Kidney epithelial cell (primary cell): ENCODE measurements around the gene ST14. TPM values are rescaled to one million over a fixed set of nuclear protein-coding genes. Genes with fewer than 3 reads are reported as not detected.

Experiments
- DNase-seq: peaks from one replicate; pipeline ENCODE4 v3.0.0-alpha.2; 2010; ENCODE audit warnings: low read depth
- H3K27me3 ChIP-seq: 2 replicates; pipeline ENCODE4 v1.6.0; 2011; ENCODE audit warnings: low read length; ENCODE audit not compliant: control insufficient read depth, insufficient read depth
- H3K36me3 ChIP-seq: 2 replicates; pipeline ENCODE4 v1.5.1; 2011; ENCODE audit warnings: low read length; ENCODE audit not compliant: control insufficient read depth, insufficient read depth
- H3K4me3 ChIP-seq: 2 replicates; pipeline ENCODE4 v1.5.1; 2011; ENCODE audit warnings: low read depth, mild to moderate bottlenecking, control low read depth, low read length
- total RNA-seq: library from RNA; depleted of rRNA; stranded (reverse); fragments of >200 nt; gene quantifications from 2 replicates; pipeline ENCODE4 v1.2.3, GENCODE V29; 2015
- TF ChIP-seq, protein P1 (sequence below): IDR thresholded peaks from 2 replicates; pipeline ENCODE4 v1.5.1; 2011; ENCODE audit warnings: mild to moderate bottlenecking, moderate library complexity, low read length, control low read depth, inconsistent platforms; ENCODE audit not compliant: insufficient read depth, poor library complexity, severe bottlenecking

ST14 gene
- total RNA-seq, 1 donor from 2014 or later = 93.0 TPM

DNA sequence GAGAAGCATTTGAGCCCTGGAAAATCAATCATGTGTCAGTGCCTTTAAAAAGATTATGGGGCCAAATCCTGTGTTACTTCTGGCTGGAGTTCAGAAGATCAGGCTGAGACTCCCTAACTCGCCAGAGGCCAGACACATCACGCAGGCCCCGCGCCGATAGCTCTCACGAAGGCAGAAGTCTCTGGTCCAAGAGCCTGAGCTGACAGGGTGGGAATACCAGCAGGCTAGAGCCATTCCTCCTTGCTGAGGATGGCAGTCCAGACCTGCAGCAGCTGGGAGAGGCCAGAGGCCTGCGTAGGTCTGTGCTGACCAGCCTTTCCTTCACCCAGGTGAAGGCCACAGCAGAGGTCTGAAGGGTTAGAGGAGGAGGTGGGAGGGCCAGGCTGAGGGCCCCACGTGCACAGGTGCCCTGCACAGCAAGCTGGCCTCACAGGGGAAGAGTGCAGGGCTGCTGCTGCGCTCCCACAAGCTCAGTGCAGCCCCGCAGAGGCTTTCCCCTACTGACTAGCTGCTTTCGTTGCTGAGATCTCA, 52.9 kb downstream of the ST14 start:
- Histone ChIP-seq H3K36me3 (no peaks in the 10 kb centered on the region), H3K4me3 (no peak overlapping the region), H3K27me3 (peaks cover 64% of the 10 kb centered on the region)
- TF ChIP-seq, protein P1, sequence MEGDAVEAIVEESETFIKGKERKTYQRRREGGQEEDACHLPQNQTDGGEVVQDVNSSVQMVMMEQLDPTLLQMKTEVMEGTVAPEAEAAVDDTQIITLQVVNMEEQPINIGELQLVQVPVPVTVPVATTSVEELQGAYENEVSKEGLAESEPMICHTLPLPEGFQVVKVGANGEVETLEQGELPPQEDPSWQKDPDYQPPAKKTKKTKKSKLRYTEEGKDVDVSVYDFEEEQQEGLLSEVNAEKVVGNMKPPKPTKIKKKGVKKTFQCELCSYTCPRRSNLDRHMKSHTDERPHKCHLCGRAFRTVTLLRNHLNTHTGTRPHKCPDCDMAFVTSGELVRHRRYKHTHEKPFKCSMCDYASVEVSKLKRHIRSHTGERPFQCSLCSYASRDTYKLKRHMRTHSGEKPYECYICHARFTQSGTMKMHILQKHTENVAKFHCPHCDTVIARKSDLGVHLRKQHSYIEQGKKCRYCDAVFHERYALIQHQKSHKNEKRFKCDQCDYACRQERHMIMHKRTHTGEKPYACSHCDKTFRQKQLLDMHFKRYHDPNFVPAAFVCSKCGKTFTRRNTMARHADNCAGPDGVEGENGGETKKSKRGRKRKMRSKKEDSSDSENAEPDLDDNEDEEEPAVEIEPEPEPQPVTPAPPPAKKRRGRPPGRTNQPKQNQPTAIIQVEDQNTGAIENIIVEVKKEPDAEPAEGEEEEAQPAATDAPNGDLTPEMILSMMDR = no peak
- DNase-seq = no peak

DNA sequence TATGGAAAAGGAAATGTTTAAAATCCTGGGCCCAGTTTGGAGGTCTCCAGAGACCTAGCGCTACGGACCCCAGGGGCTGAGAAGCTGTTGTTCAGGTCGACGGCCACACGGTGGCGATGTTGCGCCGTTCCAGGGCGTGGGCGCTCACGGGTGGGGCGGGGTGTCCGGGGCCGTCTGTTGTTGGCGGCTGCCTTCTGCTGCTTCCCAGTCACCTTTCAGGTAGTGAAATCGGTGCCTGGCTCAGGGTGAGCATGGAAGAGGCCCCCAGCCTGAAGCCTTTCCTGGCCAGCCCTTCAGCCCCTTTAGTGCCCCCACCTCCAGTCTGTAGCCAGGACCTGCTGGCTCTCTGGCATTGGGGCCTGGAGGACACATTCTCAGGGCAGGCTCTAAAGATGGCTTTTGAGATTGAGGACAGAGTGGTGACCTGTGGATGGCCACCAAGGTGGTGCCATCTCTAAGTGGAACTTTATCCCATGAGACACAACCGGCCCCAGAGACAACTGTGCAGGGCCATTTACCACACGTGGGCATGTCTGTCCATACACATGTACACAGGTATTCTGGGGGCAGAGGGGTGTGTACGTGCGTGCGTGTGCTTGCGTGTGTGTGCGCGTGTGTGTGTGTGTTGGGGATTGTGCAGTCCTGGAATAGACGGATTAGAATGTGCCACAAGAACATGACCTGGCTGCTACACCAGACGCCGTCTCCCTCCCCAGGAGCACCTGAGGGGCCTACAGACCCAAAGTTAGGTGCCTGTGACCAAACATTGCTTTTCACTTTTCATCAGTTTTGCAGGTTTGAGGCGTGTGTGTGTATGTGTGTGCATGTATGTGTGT, 53.8 kb downstream of the ST14 start:
- peaks cover 62% of the 10 kb centered on the region for H3K27me3 ChIP-seq
- no peaks in the 10 kb centered on the region for H3K36me3 ChIP-seq
- TF ChIP-seq, protein P1 = peak; percentile 95
- no peak for DNase-seq
- no peak overlapping the region for H3K4me3 ChIP-seq

DNA sequence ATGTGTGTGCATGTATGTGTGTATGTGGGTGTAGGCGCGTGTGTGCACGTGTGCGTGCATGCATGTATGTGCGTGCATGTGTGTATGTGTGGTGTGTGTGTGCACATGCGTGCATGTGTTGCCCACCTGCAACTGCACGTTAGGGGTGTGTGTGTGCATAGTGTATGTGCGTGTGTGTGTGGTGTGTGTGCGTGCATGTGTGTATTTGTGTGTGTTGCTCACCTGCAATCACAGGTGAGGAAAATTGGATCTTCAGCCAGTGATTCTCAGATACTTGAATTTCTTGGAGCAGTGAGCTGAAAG, 54.3 kb downstream of the ST14 start:
- TF ChIP-seq, protein P1 = no peak
- H3K36me3 ChIP-seq = no peaks in the 10 kb centered on the region

DNA sequence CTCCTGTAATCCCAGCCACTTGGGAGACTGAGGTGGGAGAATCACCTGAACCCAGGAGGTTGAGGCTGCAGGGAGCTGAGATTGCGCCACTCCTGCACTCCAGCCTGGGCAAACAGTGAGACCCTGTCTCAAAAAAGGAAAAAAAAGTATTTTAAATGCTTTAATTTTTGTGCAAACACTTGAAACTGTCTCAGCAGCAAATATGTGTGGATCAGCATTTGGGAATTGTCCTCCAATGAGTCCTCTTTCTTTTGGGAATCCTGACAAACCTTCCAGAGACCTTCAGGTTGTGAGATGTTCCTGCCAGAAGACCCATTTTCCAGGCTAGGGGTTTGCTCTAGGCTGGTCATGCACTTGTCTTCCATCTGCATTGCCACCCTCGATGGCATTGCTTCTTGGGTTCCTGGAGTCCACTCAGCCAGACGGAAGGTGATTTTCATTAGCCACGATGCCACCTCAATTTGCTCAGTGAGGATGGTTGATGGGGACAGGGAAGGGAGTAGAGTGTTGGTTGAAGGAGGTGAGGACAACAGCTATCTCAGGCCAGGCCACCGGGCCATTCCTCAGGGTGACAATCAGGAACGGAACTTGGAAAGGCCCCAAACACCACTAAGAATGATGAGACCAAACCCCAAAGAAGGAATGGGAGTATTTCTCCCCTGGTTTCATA, 55.4 kb downstream of the ST14 start:
- H3K36me3 ChIP-seq = no peaks in the 10 kb centered on the region
- TF ChIP-seq, protein P1 = no peak
- H3K27me3 ChIP-seq = peaks cover 53% of the 10 kb centered on the region
- H3K4me3 ChIP-seq = no peak overlapping the region
- no peak for DNase-seq

More for the DNA sequence above, 54.3 kb downstream of the ST14 start:
- H3K27me3 ChIP-seq = peaks cover 61% of the 10 kb centered on the region
- H3K4me3 ChIP-seq = no peak overlapping the region
- no peak for DNase-seq

DNA sequence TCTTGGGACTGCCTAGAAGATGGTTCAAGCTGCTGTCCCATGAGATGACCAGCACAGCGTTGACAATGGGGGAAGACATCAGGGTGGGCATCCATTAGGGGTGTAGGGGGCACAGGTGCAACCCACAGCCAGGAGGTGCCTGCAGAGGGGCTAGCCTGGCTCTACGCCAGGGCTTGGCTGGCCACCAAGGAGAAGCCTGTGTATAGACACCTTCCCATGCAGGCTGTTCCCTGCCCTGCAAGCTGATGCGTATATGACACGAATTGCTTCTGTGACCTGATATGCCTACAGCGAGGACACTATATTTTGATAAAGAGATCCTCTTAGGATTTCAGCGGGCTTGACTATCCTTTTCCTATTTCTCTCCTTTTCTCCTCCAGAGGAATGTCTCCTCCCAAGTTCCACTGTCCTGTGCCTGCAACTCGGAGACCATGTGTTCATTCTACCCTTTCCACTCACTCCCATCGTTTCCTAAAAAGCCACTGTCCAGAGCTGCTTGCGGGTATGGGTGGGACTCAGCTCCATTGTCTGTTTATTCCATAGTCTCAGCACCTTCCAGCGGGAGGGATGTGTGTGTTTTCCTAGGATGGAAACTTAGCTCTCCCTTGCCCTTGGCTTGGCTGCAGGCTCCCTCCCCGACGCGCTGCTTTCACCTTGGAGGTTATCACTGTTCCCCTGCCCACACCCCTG, 56.1 kb downstream of the ST14 start:
- TF ChIP-seq, protein P1 = no peak
- no peak for DNase-seq
- no peak overlapping the region for H3K4me3 ChIP-seq

More for the DNA sequence above, 56.1 kb downstream of the ST14 start:
- Histone ChIP-seq H3K36me3 (no peaks in the 10 kb centered on the region), H3K27me3 (peaks cover 48% of the 10 kb centered on the region)
